Bronchial epithelial cell (primary cell): ENCODE data around the gene QSOX1. TPM values are rescaled to one million over a fixed set of nuclear protein-coding genes. Genes with fewer than 3 reads are reported as not detected.

Experiments used
- DNase-seq: peaks from one replicate; pipeline ENCODE4 v3.0.0-alpha.2; 2010; ENCODE audit warnings: low read depth
- FAIRE-seq: peaks from 2 replicates; lab custom pipeline; 2011; peaks lifted over from hg19 to GRCh38; lab: Jason Lieb, UNC
- H3K27me3 ChIP-seq: 2 replicates; pipeline ENCODE4 v1.5.1; 2011; ENCODE audit warnings: low read length; ENCODE audit not compliant: control insufficient read depth, insufficient read depth
- H3K36me3 ChIP-seq: 2 replicates; pipeline ENCODE4 v1.5.1; 2011; ENCODE audit warnings: low read length; ENCODE audit not compliant: control insufficient read depth, insufficient read depth
- H3K4me3 ChIP-seq: 2 replicates; pipeline ENCODE4 v1.5.1; 2011; ENCODE audit warnings: mild to moderate bottlenecking, low read depth, low read length, control low read depth
- CTCF ChIP-seq: IDR thresholded peaks from 2 replicates; pipeline ENCODE4 v1.5.1; 2011; ENCODE audit warnings: mild to moderate bottlenecking, moderate library complexity, low read length, control low read depth, inconsistent platforms; ENCODE audit not compliant: insufficient read depth, severe bottlenecking
- total RNA-seq: library from RNA; depleted of rRNA; stranded (reverse); fragments of >200 nt; gene quantifications from 2 replicates; pipeline ENCODE4 v1.2.1, GENCODE V29; 2014

QSOX1 gene
- total RNA-seq, 1 donor from 2014 or later: 134 TPM

DNA sequence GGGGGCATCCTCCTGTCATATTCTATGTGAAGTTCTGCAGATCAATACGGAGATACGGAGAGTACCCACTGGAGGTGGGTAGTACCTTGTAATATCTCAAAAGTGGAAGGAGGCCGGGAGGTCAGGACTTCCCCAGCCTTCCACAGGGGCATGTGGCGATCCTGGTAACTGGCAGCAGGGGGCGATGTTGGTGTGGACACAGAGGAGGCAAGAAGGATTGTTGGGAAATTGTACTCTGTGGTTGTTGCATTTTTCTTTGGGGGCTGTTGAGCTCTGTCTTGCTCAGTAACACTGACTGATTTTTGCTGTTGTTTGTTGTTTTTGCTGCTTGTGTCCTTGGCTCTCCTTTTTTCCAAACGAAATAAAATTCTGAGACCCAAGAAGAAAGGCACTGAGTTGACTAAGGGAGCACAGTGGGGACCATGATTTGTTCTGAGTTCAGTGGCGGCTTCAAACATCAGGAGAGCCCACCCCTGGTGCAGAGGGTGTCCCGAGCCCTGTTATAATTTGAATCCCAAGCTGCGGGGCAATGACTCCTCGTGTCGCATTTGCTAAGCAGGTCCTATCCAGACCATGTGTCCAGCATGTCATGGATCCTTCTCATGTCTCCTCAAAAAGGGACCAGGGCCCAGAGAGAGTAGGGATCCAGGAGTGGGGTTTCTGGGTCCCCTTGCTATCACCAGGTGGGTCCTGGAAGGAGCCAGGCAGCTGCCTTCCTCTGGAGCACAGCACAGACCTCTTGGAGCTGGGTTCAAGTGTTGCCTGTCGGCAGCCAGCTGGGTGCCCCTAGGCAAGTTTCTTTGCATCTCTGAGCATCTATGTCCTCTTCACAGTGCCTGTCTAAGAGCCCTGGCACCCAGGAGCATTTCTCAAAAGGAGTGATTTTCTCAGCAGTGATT is 98.2 kb downstream of the QSOX1 start:
- Histone ChIP-seq H3K36me3 (no peaks in the 10 kb centered on the region), H3K4me3 (no peak overlapping the region), H3K27me3 (no peaks in the 10 kb centered on the region)
- FAIRE-seq (peak; percentile 47), DNase-seq (peak; percentile 48)
- TF ChIP-seq CTCF: peak; percentile 89

Other genes starting within 250 kb of the QSOX1 start
- 31.1 and 39.6 TPM in 2 replicates for gene CEP350, start 200.1 kb upstream of the QSOX1 start, total RNA-seq
- under 0.01 TPM in 2 replicates for gene LHX4, start 75.4 kb downstream of the QSOX1 start, total RNA-seq